ENCODE data around the gene SLC22A5. TPM values are rescaled to one million over a fixed set of nuclear protein-coding genes. Genes with fewer than 3 reads are reported as not detected.
"Not testable (repeated sequence)": the region's sequence is repeated elsewhere in the genome, so short reads cannot be mapped to it uniquely, and the experiment has no call there.

SLC22A5 gene
- total RNA-seq, 1 donor from 2014 or later: 14.7 TPM

DNA sequence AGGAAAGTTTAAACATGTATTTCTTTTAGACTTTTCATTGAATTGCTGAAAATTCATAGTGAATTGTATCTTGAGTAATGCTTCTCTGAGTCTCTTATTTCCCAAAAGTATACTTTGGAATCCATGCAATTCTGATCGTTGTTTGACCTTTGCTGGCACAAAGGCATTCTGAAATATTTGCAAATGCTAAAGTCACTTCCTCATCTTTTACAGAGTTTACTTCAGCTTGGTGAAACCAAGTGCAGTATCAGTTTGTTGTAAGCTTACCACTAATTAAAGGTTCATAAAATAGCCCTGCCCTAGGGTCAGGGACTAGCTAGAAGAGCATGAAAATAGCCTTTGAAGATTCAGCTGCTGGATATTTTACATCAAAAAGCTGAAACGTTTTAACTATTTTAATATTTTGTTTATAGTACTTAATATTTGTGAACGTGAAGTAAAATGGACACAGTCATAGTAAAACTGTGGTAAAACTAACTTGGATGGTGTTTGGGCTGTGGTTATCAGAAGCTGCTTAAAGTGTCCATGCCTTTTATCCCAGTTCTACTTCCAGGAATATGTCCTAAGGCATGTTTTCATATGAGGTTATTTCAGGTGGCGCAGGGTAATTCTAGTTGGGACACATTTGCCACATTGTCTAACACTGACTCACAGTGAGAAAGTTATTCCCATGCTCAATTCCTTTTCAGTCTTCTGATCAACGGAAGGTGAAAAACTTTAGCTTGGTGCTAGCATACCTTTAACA, 45.3 kb downstream of the SLC22A5 start:
- H3K36me3 Mint-ChIP-seq (ENCODE audit: insufficient read depth): no peaks in the 10 kb centered on the region
- peaks cover 5% of the 10 kb centered on the region for H3K4me1 Mint-ChIP-seq (ENCODE audit: low read depth)
- H3K4me3 Mint-ChIP-seq (ENCODE audit: low read depth): no peak overlapping the region
- H3K27me3 Mint-ChIP-seq: no peaks in the 10 kb centered on the region
- TF ChIP-seq, protein P1, sequence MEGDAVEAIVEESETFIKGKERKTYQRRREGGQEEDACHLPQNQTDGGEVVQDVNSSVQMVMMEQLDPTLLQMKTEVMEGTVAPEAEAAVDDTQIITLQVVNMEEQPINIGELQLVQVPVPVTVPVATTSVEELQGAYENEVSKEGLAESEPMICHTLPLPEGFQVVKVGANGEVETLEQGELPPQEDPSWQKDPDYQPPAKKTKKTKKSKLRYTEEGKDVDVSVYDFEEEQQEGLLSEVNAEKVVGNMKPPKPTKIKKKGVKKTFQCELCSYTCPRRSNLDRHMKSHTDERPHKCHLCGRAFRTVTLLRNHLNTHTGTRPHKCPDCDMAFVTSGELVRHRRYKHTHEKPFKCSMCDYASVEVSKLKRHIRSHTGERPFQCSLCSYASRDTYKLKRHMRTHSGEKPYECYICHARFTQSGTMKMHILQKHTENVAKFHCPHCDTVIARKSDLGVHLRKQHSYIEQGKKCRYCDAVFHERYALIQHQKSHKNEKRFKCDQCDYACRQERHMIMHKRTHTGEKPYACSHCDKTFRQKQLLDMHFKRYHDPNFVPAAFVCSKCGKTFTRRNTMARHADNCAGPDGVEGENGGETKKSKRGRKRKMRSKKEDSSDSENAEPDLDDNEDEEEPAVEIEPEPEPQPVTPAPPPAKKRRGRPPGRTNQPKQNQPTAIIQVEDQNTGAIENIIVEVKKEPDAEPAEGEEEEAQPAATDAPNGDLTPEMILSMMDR (IDR thresholded peaks at IDR 0.05; ENCODE audit: unreplicated experiment): no peak
- DNase-seq (ENCODE audit: low spot score, unreplicated experiment): no peak
- H3K9me3 Mint-ChIP-seq (ENCODE audit: low read depth): no peaks in the 10 kb centered on the region
- H3K27ac Mint-ChIP-seq: no peak overlapping the region

DNA sequence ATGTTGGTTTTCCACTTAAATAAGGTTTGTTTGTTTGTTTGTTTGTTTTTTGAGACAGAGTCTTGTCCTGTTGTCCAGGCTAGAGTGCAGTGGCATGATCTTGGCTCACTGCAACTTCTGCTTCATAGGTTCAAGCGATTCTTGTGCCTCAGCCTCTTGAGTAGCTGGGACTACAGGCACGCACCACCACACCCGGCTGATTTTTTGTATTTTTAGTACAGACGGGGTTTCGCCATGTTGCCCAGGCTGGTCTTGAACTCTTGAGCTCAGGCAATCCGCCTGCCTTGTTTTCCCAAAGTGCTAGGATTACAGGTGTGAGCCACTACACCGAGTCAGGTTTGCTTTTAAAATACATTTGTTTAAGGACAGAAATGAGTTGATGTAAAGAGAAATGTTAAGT, 46.0 kb downstream of the SLC22A5 start:
- not testable (repeated sequence) for H3K27me3 Mint-ChIP-seq; H3K4me1 Mint-ChIP-seq (ENCODE audit: low read depth); H3K27ac Mint-ChIP-seq; H3K9me3 Mint-ChIP-seq (ENCODE audit: low read depth); H3K36me3 Mint-ChIP-seq (ENCODE audit: insufficient read depth); H3K4me3 Mint-ChIP-seq (ENCODE audit: low read depth); DNase-seq (ENCODE audit: low spot score, unreplicated experiment)

DNA sequence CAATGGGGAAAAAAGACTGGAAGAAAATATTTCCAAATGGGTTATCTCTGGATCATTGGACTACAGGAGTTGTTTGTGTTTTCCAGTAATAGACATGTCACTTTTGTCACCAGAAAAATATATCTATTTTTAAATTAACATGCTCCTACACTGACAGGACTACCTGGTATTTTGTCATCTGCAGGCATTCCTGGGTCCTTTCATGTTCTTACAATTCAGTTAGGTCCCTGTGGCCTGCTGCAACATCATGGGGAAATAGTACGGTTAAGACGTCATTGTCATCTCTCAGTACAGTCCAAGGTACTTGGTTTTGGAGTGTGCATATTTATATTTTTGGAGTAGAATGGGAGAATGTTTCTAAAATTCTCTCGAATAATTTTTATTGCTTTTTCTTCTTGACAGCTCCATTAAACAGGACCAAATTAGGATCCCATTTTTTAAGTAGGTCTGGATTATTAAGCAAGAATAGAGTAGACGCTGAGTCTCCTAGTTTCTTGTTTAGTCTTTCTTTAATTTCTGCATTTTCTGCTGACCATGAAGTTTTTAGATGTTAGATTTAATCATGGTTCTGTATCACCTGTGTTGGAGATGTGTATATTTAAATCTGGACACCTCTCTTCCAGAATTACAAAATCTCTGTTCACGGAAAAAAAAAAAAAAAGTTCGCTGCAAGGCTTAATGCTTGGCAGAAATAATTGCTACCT, 46.9 kb downstream of the SLC22A5 start:
- peaks cover under 1% of the 10 kb centered on the region for H3K4me1 Mint-ChIP-seq (ENCODE audit: low read depth)
- H3K4me3 Mint-ChIP-seq (ENCODE audit: low read depth): no peak overlapping the region

DNA sequence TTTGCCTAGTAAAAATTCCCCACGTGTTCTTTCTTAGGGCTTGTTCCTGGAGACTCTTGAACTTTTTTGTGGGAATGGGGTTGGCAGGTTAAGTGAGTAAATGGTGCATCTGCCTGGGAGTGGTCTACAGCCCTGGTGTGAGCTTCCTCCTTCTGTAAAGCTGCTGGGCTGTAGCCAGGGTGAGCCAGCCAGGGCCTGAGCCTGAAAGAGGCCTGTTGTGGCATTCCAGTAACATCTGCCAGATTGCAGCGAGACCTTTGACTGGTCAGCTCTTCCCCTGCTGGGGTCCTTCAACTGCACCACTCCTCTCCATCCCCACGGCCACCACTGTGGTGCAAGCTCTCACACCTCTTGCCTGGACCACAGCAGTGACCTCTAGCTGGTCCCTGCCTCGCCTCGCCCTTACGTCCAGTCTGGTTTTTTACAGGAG, 47.5 kb downstream of the SLC22A5 start:
- H3K4me1 Mint-ChIP-seq (ENCODE audit: low read depth): no peaks in the 10 kb centered on the region
- no peaks in the 10 kb centered on the region for H3K27me3 Mint-ChIP-seq
- H3K27ac Mint-ChIP-seq: no peak overlapping the region
- no peak overlapping the region for H3K4me3 Mint-ChIP-seq (ENCODE audit: low read depth)
- TF ChIP-seq, protein P1 (IDR thresholded peaks at IDR 0.05; ENCODE audit: unreplicated experiment): no peak
- H3K9me3 Mint-ChIP-seq (ENCODE audit: low read depth): no peaks in the 10 kb centered on the region
- H3K36me3 Mint-ChIP-seq (ENCODE audit: insufficient read depth): no peaks in the 10 kb centered on the region
- no peak for DNase-seq (ENCODE audit: low spot score, unreplicated experiment)

More for the DNA sequence above, 46.9 kb downstream of the SLC22A5 start:
- Mint-ChIP-seq H3K9me3 (ENCODE audit: low read depth) (no peaks in the 10 kb centered on the region), H3K27ac (no peak overlapping the region), H3K27me3 (no peaks in the 10 kb centered on the region), H3K36me3 (ENCODE audit: insufficient read depth) (no peaks in the 10 kb centered on the region)
- TF ChIP-seq, protein P1 (IDR thresholded peaks at IDR 0.05; ENCODE audit: unreplicated experiment): no peak
- DNase-seq (ENCODE audit: low spot score, unreplicated experiment): no peak

DNA sequence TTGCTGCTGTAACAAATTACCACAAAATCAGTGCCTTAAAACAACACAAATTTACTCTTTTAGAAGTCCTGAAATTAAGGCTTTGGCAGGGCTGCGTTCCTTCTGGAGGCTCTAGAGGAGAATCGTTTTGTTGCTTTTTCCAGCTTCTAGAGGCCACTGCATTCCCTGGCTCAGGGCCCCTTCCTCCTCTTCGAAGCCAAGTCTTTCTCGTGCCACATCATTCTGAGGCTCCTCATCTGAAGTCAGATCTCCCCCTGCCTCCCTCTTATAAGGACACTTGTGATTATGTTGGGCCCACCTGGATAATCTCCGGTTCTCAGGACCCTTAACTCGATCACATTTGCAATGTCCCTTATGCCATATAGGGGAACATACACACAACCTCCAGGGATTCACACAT, 48.0 kb downstream of the SLC22A5 start:
- Mint-ChIP-seq H3K36me3 (ENCODE audit: insufficient read depth) (no peaks in the 10 kb centered on the region), H3K27ac (no peak overlapping the region), H3K4me1 (ENCODE audit: low read depth) (no peaks in the 10 kb centered on the region), H3K27me3 (no peaks in the 10 kb centered on the region), H3K9me3 (ENCODE audit: low read depth) (no peaks in the 10 kb centered on the region), H3K4me3 (ENCODE audit: low read depth) (no peak overlapping the region)
- DNase-seq (ENCODE audit: low spot score, unreplicated experiment): no peak
- TF ChIP-seq, protein P1 (IDR thresholded peaks at IDR 0.05; ENCODE audit: unreplicated experiment): no peak
